NCI-H526 (cell line): ENCODE measurements around the gene DESI2.
"Not testable (repeated sequence)": the region's sequence is repeated elsewhere in the genome, so short reads cannot be mapped to it uniquely, and the experiment has no call there.

ENCODE experiments used
- DNase-seq, 2 experiments: peaks; one replicate each; lab custom pipeline; 2025; lab: John Stamatoyannopoulos, UW

Gene DESI2

DNA sequence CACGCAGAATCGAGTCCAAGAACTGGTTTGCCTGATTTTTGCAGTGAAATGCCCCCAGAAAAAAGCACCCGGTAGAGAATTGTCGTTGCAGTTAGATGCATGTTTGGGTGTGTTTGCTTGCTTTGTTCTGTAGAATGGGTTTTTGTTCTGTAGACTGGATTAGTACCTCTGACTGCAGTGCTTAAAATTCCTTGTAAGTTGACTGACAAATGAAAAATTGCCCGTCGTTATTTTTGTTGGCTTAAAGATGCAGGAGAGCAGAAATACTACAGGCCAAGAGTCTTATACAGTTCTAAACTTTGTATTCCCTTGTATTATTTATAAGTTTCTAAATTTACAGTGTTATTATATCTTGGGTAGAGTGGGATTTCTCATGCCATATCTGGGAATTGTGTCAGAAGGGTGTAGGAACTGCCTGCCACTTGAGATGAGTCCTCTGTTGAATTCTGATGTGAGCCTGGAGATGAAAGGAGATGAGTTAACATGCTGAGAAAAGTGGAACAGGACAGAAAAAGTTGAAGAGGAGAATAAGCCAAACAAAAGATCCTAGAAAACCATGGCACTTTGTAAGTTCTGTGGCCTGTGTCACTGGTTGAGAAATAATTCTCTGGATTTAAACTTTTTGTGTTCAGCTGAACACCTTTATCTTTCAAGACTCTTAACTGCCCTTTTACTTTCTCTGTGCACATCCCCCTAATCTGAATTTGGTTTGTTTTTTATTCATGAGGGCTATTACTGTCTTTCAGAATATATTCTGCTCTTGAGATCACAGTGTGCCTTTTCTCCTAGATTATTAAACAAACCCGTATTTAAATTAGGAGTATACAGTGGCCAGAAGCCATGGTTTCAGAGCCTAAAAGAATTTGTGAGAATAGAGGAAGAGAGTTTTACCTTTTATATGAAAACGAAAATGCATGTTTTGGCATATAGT lies 1.4 kb downstream of the DESI2 start:
- no peak for DNase-seq

DNA sequence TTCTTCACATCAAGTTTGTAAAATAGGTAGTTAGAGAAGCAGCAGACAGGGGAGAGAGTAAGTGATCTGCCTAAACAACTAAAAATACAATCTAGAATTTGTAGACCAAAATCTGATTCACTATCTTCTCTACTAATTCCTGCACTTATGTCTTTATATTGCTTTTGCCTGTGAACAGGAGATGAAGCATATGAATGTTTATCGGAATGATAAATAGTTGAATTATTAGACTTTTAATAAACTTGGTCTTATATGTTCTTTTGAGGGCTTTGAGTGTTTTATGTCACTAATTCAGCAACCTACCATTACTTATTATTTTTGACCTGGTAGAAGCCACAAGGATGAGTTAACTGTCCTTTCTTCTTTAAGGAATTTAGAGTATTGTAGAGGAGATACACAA lies 2.3 kb downstream of the DESI2 start:
- no peak for DNase-seq

DNA sequence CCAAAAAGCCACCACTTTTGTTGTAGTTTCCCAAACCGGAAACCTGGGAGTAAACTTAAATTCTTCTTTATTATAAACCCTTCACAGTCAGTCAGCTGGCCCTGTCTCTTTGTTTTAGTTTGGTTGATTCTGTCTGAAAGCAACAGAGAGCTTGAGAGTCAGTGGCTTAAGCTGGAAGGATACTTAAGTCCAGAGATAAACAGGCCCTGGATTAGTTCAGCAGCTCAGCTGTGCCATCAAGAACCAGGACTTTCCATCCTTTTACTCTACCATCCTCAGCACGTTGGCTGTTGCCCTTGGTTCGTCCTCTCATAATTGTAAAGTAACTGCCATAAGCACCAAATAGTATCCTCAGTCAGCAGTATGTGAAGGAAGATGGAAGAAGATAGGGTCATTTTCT lies 4.5 kb downstream of the DESI2 start:
- no peak for DNase-seq

DNA sequence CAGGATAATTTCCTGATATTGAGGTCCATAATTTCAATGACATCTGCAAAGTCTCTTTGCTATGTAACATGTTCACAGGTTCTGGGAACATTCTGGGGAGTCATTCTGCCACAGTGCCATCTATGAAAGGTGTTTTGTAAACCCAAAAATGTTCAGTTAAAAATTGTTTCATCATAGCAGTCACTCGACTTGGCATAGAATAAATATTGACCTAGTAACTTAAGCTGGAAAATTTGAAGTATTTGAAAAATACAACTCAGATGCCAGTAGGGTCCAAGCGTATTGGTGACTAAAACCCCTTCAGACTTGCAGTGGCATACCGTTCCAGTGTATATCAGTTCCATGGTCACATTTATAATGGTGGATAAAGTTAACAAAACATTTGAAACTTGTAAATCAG lies 6.8 kb downstream of the DESI2 start:
- no peak for DNase-seq

DNA sequence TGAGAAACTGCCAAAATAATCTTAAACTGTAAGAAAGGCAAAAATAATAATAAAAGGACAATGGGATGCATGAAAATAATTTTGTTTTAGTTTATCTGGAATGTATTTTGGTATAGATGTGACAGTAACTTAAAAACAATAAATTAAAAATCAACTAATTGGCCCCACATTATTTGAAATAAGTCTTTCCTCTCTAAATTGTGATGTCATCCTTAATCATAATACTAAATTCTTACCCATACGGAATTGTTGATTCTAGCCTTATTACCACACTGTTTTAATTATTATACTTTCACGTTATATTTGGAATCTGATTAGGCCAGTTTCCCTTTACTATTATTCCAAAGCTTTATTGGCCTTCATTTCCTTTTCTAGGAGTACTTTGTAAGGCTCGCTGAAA lies 7.7 kb downstream of the DESI2 start:
- DNase-seq, result no peak

DNA sequence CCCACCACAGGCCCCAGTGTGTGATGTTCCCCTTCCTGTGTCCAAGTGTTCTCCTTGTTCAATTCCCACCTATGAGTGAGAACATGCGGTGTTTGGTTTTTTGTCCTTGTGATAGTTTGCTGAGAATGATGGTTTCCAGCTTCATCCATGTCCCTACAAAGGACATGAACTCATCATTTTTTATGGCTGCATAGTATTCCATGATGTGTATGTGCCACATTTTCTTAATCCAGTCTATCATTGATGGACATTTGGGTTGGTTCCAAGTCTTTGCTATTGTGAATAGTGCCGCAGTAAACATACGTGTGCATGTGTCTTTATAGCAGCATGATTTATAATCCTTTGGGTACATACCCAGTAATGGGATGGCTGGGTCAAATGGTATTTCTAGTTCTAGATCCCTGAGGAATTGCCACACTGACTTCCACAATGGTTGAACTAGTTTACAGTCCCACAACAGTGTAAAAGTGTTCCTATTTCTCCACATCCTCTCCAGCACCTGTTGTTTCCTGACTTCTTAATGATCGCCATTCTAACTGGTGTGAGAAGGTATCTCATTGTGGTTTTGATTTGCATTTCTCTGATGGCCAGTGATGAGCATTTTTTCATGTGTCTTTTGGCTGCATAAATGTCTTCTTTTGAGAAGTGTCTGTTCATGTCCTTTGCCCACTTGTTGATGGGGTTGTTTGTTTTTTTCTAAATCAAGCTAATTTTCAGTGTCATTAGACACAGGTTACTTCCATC lies 8.8 kb downstream of the DESI2 start:
- not testable (repeated sequence) for DNase-seq

DNA sequence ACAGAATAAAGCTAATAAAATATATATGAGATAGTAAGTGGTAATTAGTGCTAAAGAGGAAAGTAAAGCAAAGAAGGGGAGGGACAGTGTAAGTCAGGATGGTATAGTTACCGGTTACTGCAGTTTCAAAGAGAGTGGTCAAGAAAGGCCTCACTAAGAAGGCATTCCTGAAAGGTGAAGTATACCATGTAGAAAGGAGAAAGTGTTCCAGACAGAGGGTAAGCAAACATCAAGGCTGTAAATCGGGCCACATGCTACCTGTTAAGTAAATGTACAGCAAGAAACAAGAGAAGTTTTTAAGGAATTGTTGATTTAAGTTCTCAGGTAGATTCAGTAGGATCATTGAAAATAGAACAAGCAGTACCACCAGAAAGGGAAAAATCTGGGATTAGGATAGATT lies 9.7 kb downstream of the DESI2 start:
- DNase-seq, result no peak

DNA sequence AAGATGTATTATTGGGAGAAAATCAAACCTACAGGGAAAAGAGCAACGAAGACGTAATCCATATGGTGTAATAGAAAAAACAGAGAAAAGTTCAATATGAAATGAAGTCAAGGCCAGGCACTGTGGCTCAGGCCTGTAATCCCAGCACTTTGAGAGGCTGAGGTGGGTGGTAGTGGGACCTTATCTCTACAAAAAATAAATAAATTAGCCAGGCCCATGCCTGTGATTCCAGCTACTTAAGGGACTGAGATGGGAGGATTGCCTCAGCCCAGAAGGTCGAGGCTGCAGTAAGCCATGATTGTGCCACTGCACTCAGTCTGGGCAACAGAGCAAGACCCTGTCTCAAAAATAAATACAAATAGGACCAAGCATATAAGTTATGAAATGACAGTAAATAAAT lies 11.4 kb downstream of the DESI2 start:
- DNase-seq, result no peak

DNA sequence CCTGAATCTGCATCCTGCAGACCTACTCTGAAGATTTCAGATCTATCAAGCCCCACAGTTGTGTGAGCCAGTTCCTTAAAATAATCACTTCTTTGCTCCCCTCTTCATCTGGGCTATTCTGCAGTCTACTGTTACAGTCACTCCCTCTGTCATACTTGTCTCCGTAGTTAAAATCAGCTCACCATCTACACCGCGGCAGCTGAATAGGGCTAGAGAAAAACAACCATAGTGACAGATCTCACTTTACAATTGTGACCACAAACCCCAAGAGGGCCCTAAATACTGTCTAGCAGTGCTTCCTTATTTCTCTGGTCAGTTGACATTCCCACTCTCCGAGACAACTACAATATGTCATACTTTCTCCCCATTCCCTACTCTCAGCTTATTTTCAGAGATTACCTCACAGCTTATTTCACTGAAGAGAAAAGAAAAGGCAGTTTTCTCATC lies 12.9 kb downstream of the DESI2 start:
- DNase-seq, result peak; percentile 15 to 44

DNA sequence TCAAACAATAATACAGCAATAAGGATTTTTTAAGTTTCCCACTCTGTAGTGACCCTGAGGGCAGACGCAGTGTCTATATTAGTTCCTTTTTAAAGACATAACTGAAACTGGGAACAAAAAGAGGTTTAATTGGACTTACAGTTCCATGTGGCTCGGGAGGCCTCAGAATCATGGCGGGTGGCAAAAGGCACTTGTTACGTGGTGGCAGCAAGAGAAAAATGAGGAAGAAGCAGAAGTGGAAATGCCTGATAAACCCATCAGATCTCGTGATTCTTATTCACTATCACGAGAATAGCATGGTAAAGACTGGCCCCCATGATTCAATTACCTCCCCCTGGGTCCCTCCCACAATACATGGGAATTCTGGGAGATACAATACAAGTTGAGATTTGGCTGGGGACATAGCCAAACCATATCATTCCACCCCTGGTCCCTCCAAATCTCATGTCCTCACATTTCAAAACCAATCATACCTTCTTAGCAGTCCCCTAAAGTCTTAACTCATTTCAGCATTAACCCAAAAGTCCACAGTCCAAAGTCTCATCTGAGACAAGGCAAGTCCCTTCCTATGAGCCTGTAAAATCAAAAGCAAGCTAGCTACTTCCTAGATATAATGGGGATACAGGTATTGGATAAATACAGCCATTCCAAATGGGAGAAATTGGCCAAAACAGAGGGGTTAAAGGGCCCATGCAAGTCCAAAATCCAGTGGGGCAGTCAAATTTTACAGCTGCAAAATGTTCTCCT lies 13.9 kb downstream of the DESI2 start:
- not testable (repeated sequence) for DNase-seq

DNA sequence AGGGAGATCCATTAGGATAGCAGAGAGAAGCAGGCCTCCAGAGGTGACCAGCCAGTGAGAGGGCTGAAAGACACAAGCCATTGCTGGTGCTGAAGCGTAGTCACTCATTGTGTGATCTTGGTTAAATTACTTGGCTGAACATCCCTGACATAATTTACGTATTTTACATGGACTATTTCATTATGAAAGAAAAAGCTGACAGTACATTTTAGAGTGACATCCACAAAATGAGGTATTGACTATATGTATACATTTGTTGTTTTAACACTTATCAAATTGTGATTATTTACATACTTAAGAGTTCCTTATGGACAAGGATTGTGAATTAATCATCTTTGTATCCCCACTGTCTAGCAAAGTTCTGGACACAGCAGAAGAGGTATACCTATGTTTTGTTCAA lies 14.9 kb downstream of the DESI2 start:
- no peak for DNase-seq

DNA sequence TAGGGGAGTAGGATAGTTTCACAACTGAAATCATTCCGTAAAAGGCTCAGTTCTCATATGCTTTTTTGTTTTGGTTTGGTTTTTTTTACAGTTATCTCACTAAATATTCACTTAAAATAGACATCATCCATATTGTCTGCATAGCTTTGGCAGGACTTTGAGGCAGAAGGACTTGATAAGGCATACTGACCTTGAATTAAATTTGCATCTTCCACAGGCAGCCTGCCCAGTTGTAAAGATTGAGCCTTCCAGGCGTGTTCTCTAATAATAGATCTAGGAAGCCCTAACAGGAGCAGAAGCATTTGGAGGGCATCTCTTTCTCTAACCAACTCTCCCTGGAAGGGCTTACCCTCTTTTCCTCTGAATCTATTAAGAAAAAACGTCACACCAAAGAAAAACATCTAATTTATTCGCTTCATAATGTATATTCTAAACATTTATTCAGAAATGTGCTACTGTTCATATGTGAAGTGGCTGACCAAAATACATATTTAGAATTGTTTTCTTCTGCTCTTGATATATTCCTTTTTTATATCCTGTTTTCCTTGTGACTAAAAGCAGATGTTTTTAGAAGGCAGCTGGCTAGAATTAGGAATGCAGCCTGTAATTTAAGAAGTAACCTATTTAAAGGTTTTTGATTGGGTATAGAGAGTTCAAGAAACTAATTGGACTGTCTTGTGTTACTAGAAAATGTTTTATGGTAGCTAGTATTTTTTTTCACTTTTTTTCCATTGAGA lies 20.2 kb downstream of the DESI2 start:
- peak in 1 of 2 experiments; percentile 20 for DNase-seq

DNA sequence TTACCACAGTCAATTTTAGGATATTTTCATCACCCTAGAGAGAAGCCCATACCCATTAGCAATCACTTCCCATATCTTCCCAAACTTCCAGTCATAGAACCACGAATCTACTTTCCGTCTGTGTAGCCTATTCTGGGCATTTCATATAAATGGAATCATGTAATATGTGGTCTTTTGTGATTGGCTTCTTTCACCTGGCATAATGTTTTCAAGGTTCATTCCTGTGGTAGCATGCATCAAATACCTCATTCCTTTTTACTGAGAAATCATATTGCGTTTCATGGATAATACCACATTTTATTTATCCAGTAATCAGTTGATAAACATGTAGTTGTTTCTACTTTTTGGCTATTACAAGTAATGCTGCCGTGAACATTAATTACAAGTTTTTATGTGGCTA lies 21.5 kb downstream of the DESI2 start:
- no peak for DNase-seq

DNA sequence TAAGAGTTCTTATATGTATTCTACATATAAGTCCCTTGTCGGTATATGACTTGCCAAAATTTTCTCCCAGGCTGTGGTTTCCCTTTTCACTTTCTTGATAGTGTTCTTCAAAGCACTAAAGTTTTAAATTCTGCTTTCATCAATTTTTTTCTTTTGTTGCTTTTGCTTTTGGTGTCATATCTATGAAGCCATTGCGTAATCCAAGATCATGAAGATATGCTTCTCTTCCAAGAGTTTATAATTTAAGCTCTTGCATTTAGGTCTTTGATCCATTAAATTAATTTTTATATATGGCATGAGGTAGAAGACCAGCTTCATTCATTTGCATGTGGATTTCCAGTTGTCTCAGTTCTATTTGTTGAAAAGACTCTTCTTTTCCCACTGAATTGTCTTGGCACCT lies 22.2 kb downstream of the DESI2 start:
- no peak for DNase-seq

DNA sequence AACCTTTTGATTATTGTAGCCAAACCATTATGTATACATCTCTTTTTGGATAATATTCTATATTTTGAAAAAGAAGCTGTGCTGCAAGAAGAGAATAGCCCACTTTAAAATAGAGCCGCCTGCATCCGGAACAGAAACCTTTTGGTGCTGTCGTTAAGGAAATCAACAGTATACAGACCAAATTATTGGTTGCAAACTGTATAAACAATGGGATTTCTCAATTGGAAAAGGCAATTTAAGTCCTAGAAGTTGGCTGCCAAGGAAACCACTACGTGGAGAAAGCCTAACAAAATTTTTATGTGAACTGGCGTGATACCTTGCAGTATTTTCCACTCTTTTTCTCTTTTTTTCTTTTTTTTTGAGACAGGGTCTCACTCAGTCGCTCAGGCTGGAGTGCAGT lies 25.8 kb downstream of the DESI2 start:
- no peak for DNase-seq

DNA sequence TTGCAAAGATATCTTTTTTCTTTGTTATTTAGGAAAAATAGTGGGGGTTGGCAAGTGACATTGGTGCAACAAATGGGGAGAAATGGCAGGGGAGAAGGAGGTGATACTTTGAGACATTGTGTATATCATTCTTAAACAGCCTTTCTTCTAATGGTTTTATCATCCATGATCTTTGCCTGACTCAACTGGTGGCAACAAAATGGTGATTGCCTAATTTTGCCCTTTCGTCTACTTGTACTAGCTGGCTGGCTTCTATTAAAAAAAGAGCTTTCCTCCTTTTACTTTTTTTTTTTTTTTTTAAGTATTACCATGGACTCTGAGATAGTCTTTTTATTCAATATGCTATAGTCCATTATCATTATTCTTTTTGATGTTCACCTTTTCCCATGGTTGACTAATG lies 27.7 kb downstream of the DESI2 start:
- no peak for DNase-seq

DNA sequence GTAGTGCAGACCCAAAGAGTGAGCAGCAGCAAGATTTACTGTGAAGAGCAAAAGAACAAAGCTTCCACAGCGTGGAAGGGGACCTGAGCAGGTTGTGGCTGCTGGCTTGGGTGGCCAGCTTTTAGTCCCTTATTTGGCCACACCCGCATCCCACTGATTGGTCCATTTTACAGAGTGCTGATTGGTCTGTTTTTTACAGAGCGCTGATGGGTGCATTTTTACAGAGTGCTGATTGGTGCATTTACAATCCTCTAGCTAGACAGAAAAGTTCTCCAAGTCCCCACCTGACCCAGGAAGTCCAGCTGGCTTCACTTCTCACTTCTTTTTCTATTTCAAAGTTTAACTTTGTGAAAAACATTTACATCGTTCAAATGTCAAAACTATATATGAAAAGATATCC lies 29.2 kb downstream of the DESI2 start:
- not testable (repeated sequence) for DNase-seq

DNA sequence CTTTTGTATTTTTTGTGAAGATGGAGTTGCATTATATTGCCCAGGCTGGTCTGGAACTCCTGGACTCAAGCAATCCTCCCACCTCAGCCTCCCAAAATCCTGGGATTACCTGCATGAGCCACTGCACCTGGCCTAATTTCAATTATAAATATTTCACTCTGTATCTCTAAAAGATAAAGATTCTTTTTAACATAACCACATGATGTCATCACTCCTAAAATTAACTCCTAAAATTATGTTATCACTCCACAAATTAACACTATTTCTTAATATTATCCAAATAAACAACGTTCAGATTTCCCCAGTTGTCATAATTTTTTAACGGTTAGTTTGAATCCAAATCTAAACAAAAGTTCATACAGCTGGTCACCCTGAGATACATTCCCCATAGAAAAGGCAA lies 43.0 kb downstream of the DESI2 start:
- no peak for DNase-seq

DNA sequence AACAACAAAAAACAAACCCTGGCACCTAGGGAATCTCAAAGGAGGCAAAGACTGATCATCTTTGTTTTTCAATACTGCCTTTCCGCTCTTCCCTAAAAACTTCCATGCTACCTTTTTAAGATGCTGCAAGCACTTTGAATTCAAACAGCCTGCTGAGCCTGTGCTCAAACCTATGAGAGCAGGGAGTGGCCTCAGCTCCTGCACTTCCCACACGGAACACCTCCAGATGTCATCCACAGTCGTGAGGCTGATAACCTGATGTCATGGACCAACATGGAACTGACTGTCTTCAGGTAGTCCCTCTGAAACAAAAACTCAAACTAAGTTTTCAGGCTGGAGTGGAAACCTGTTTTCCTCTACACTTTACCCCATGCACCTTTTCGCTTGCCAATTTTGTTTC lies 46.8 kb downstream of the DESI2 start:
- no peak for DNase-seq

DNA sequence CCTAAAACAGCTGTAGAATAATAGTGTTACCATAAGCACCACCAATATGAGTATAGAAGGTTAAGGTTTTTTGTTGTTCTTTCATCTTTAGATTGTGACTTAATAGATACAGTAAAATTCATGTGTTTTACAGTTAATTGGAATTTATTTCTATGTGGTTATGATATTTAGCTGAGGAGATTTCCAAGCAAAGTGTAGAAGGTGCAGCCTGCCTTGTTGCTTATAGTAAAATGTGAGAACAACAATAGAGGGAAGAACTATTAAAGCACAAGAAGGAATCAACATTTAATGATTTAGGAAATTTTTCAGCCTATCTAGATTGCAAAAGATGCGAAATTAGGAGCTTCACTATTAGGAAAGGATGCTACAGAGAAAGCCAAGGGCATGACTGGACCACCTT lies 47.9 kb downstream of the DESI2 start:
- DNase-seq, result no peak

DNA sequence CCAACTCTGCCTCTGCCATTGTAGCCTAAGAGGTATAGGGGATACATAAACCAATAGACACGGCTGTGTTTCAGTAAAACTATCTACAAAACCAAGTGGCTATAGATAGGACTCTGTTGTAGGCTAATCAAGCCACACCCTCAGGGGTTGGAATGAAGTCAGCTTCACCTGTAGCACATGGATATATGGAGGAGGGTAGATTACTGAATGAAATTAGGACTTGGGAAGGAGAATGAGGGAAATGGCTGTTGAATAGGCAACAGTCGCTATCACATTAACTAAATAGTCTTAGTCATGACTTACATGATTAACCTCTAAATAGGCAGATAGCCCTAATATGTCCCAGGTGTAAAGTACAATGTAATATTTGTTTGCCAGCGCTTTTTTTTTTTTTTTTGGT lies 49.7 kb downstream of the DESI2 start:
- DNase-seq, result no peak

DNA sequence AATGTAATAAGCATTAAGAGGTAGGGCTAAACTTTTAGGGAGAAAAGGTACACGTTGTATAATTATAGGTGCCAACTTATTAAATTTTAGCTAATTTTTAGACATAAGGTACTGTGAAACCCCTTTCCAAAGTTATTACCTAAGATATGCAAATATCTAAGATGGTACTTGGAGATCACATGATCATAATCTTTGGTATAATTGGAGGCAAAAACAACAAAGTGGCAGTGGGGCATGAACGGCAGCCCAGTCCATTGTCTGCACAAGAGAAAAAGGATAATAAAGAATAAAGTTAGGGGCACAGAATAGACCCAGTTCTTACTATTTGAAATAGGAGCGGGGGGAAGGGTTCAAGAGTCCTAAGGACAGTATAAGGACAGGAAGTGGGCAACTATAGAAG lies 51.2 kb downstream of the DESI2 start:
- no peak for DNase-seq
